ENCODE measurements around the gene FARP2. TPM values are rescaled to one million over a fixed set of nuclear protein-coding genes. Genes with fewer than 3 reads are reported as not detected.
A peak's percentile ranks its signal among the peaks of the same experiment; 100 is the strongest.

The FARP2 gene
- total RNA-seq, 2 donors from 2014 or later = 11.1 to 21.5 TPM

GRCh38 chr2:241534701-241535375, 178.8 kb downstream of the FARP2 start:
- no peak for DNase-seq (ENCODE audit: low spot score)
- Histone ChIP-seq H3K27ac (no peak overlapping the region), H3K4me3 (no peak overlapping the region), H3K27me3 (no peaks in the 10 kb centered on the region), H3K4me1 (peaks cover 0 to under 1% of the 10 kb centered on the region in 2 donors), H3K36me3 (no peaks in the 10 kb centered on the region), H3K9me3 (no peaks in the 10 kb centered on the region)
- TF ChIP-seq, protein P1, sequence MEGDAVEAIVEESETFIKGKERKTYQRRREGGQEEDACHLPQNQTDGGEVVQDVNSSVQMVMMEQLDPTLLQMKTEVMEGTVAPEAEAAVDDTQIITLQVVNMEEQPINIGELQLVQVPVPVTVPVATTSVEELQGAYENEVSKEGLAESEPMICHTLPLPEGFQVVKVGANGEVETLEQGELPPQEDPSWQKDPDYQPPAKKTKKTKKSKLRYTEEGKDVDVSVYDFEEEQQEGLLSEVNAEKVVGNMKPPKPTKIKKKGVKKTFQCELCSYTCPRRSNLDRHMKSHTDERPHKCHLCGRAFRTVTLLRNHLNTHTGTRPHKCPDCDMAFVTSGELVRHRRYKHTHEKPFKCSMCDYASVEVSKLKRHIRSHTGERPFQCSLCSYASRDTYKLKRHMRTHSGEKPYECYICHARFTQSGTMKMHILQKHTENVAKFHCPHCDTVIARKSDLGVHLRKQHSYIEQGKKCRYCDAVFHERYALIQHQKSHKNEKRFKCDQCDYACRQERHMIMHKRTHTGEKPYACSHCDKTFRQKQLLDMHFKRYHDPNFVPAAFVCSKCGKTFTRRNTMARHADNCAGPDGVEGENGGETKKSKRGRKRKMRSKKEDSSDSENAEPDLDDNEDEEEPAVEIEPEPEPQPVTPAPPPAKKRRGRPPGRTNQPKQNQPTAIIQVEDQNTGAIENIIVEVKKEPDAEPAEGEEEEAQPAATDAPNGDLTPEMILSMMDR (IDR thresholded peaks at IDR 0.05) = no peak

GRCh38 chr2:241535871-241536655, 180.0 kb downstream of the FARP2 start:
- no peak for DNase-seq (ENCODE audit: low spot score)
- no peak overlapping the region for H3K27ac ChIP-seq
- H3K4me1 ChIP-seq = peaks cover 0 to 13% of the 10 kb centered on the region in 2 donors
- H3K36me3 ChIP-seq = no peaks in the 10 kb centered on the region
- H3K4me3 ChIP-seq = no peak overlapping the region
- H3K9me3 ChIP-seq = no peaks in the 10 kb centered on the region
- H3K27me3 ChIP-seq = no peaks in the 10 kb centered on the region
- TF ChIP-seq, protein P1 (IDR thresholded peaks at IDR 0.05) = no peak

DNA sequence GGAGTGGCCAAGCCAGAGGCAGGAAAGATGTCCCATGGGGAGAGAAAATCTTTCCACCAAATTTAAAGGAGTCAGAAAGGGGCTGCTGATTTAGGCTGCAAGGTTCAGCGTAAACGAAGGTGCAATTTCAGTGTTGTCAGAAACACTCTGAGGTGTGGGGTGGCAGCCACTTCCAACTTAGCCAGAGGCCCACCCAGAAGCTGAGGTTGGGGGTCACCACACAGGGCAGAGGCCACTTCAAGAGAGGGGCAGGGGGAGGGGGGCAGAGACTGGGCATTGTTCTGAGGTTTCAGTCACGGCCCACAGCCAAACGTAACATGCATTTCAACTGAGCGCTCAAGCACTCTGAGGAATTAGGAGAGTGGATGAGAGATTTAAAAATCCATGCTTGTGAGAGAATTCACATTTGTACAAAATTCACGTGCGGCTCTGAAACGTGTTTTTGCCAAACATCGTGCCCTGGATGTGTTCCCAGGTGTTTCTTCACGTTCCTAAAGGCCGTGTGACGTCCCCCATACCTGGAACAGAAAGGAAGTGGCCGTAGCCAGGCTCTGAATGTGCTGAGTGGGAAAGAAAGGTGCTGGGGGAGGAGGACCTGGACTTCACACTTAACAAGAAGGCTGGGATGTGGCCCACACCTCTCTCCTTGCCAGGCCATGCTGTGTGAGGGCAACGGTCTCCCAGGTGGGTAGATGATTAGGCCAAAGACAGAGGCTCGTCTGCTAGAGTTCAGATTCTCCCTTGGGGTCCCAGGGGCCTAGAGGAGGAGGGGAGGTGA, 182.9 kb downstream of the FARP2 start:
- peaks cover 0 to 26% of the 10 kb centered on the region in 2 donors for H3K4me1 ChIP-seq
- H3K27ac ChIP-seq = peak overlapping the region in 1 of 2 donors; percentile 71
- no peaks in the 10 kb centered on the region for H3K27me3 ChIP-seq
- no peak overlapping the region for H3K4me3 ChIP-seq
- H3K9me3 ChIP-seq = no peaks in the 10 kb centered on the region
- TF ChIP-seq, protein P1 (IDR thresholded peaks at IDR 0.05) = no peak
- no peaks in the 10 kb centered on the region for H3K36me3 ChIP-seq
- no peak for DNase-seq (ENCODE audit: low spot score)

GRCh38 chr2:241539616-241540374, 183.7 kb downstream of the FARP2 start:
- Histone ChIP-seq H3K36me3 (no peaks in the 10 kb centered on the region), H3K9me3 (no peaks in the 10 kb centered on the region), H3K27me3 (no peaks in the 10 kb centered on the region), H3K27ac (peak overlapping the region in 1 of 2 donors; percentile 71), H3K4me1 (peaks cover 0 to 26% of the 10 kb centered on the region in 2 donors), H3K4me3 (no peak overlapping the region)
- DNase-seq (ENCODE audit: low spot score) = no peak
- TF ChIP-seq, protein P1 (IDR thresholded peaks at IDR 0.05) = no peak

GRCh38 chr2:241540401-241540770, 184.3 kb downstream of the FARP2 start:
- TF ChIP-seq, protein P1 (IDR thresholded peaks at IDR 0.05) = no peak
- Histone ChIP-seq H3K4me3 (peak overlapping the region in 1 of 2 donors; percentile 51), H3K27me3 (no peaks in the 10 kb centered on the region), H3K27ac (peak overlapping the region in 1 of 2 donors; percentile 71), H3K9me3 (no peaks in the 10 kb centered on the region), H3K4me1 (peaks cover 0 to 31% of the 10 kb centered on the region in 2 donors), H3K36me3 (no peaks in the 10 kb centered on the region)
- no peak for DNase-seq (ENCODE audit: low spot score)
